ENCODE measurements around the gene DOK3.

DOK3 gene

GRCh38 chr5:177504086-177505056, 5.3 kb downstream of the DOK3 start:
- H3K4me1 ChIP-seq (ENCODE audit: control insufficient read depth, insufficient read depth, low read length), result peaks cover 6% of the 10 kb centered on the region; the same call in 1 of the 2 replicates
- H3K4me3 ChIP-seq (ENCODE audit: low read length), result no peak overlapping the region
- peaks cover 9% of the 10 kb centered on the region; the same call in 1 of the 2 replicates for H3K36me3 ChIP-seq (ENCODE audit: control insufficient read depth, insufficient read depth, low read length)
- no CpG with 5 or more reads among the region's 47 CpGs for WGBS (ENCODE audit: insufficient coverage, insufficient read length)
- no peaks in the 10 kb centered on the region for H3K27me3 ChIP-seq (ENCODE audit: control insufficient read depth, insufficient read depth, low read length)
- H3K9me3 ChIP-seq (ENCODE audit: control insufficient read depth, insufficient read depth, low read length), result no peaks in the 10 kb centered on the region
- DNase-seq (ENCODE audit: low read depth, low spot score), result no peak
- no peak overlapping the region for H3K27ac ChIP-seq (ENCODE audit: low read length)

- Histone ChIP-seq H3K27ac (ENCODE audit: low read length) (no peak overlapping the region), H3K9me3 (ENCODE audit: control insufficient read depth, insufficient read depth, low read length) (no peaks in the 10 kb centered on the region), H3K27me3 (ENCODE audit: control insufficient read depth, insufficient read depth, low read length) (no peaks in the 10 kb centered on the region; the same call in 1 of the 2 replicates), H3K4me1 (ENCODE audit: control insufficient read depth, insufficient read depth, low read length) (peaks cover 4% of the 10 kb centered on the region; the same call in 1 of the 2 replicates), H3K36me3 (ENCODE audit: control insufficient read depth, insufficient read depth, low read length) (peaks cover 9% of the 10 kb centered on the region; the same call in 1 of the 2 replicates), H3K4me3 (ENCODE audit: low read length) (no peak overlapping the region)
- DNase-seq (ENCODE audit: low read depth, low spot score), result no peak
- no CpG with 5 or more reads among the region's 24 CpGs for WGBS (ENCODE audit: insufficient coverage, insufficient read length)
These were observed 6.1 kb downstream of the DOK3 start for GRCh38 chr5:177503351-177504085.

GRCh38 chr5:177502886-177503285, 6.7 kb downstream of the DOK3 start:
- no peak for DNase-seq (ENCODE audit: low read depth, low spot score)
- peaks cover 4% of the 10 kb centered on the region; the same call in 1 of the 2 replicates for H3K4me1 ChIP-seq (ENCODE audit: control insufficient read depth, insufficient read depth, low read length)
- H3K27ac ChIP-seq (ENCODE audit: low read length), result no peak overlapping the region
- H3K36me3 ChIP-seq (ENCODE audit: control insufficient read depth, insufficient read depth, low read length), result peaks cover 6% of the 10 kb centered on the region; the same call in 1 of the 2 replicates
- WGBS (ENCODE audit: insufficient coverage, insufficient read length), result no CpG with 5 or more reads among the region's 16 CpGs
- no peaks in the 10 kb centered on the region for H3K9me3 ChIP-seq (ENCODE audit: control insufficient read depth, insufficient read depth, low read length)
- no peaks in the 10 kb centered on the region; the same call in 1 of the 2 replicates for H3K27me3 ChIP-seq (ENCODE audit: control insufficient read depth, insufficient read depth, low read length)
- no peak overlapping the region for H3K4me3 ChIP-seq (ENCODE audit: low read length)

- no CpG with 5 or more reads among the region's 9 CpGs for WGBS (ENCODE audit: insufficient coverage, insufficient read length)
- Histone ChIP-seq H3K9me3 (ENCODE audit: control insufficient read depth, insufficient read depth, low read length) (no peaks in the 10 kb centered on the region), H3K36me3 (ENCODE audit: control insufficient read depth, insufficient read depth, low read length) (peaks cover 6% of the 10 kb centered on the region; the same call in 1 of the 2 replicates), H3K4me1 (ENCODE audit: control insufficient read depth, insufficient read depth, low read length) (peaks cover 4% of the 10 kb centered on the region; the same call in 1 of the 2 replicates), H3K27ac (ENCODE audit: low read length) (no peak overlapping the region), H3K27me3 (ENCODE audit: control insufficient read depth, insufficient read depth, low read length) (no peaks in the 10 kb centered on the region; the same call in 1 of the 2 replicates), H3K4me3 (ENCODE audit: low read length) (no peak overlapping the region)
- no peak for DNase-seq (ENCODE audit: low read depth, low spot score)
These were observed 7.5 kb downstream of the DOK3 start for GRCh38 chr5:177501874-177502678.

- no peak for DNase-seq (ENCODE audit: low read depth, low spot score)
- no peaks in the 10 kb centered on the region for H3K9me3 ChIP-seq (ENCODE audit: control insufficient read depth, insufficient read depth, low read length)
- no peak overlapping the region for H3K4me3 ChIP-seq (ENCODE audit: low read length)
- peaks cover 4% of the 10 kb centered on the region; the same call in 1 of the 2 replicates for H3K4me1 ChIP-seq (ENCODE audit: control insufficient read depth, insufficient read depth, low read length)
- no peaks in the 10 kb centered on the region; the same call in 1 of the 2 replicates for H3K27me3 ChIP-seq (ENCODE audit: control insufficient read depth, insufficient read depth, low read length)
- peaks cover 6% of the 10 kb centered on the region; the same call in 1 of the 2 replicates for H3K36me3 ChIP-seq (ENCODE audit: control insufficient read depth, insufficient read depth, low read length)
- WGBS (ENCODE audit: insufficient coverage, insufficient read length), result no CpG with 5 or more reads among the region's 10 CpGs
- no peak overlapping the region for H3K27ac ChIP-seq (ENCODE audit: low read length)
These were observed 8.7 kb downstream of the DOK3 start for GRCh38 chr5:177500685-177501522.

GRCh38 chr5:177499842-177500241, 9.8 kb downstream of the DOK3 start:
- Histone ChIP-seq H3K9me3 (ENCODE audit: control insufficient read depth, insufficient read depth, low read length) (no peaks in the 10 kb centered on the region), H3K27ac (ENCODE audit: low read length) (no peak overlapping the region), H3K36me3 (ENCODE audit: control insufficient read depth, insufficient read depth, low read length) (peaks cover 6% of the 10 kb centered on the region; the same call in 1 of the 2 replicates), H3K4me3 (ENCODE audit: low read length) (no peak overlapping the region), H3K4me1 (ENCODE audit: control insufficient read depth, insufficient read depth, low read length) (peaks cover 10% of the 10 kb centered on the region), H3K27me3 (ENCODE audit: control insufficient read depth, insufficient read depth, low read length) (no peaks in the 10 kb centered on the region; the same call in 1 of the 2 replicates)
- WGBS (ENCODE audit: insufficient coverage, insufficient read length), result no CpG with 5 or more reads among the region's 6 CpGs
- DNase-seq (ENCODE audit: low read depth, low spot score), result no peak

GRCh38 chr5:177498013-177498787, 11.4 kb downstream of the DOK3 start:
- no peak for DNase-seq (ENCODE audit: low read depth, low spot score)
- Histone ChIP-seq H3K9me3 (ENCODE audit: control insufficient read depth, insufficient read depth, low read length) (no peaks in the 10 kb centered on the region), H3K36me3 (ENCODE audit: control insufficient read depth, insufficient read depth, low read length) (no peaks in the 10 kb centered on the region), H3K4me1 (ENCODE audit: control insufficient read depth, insufficient read depth, low read length) (peaks cover 13% of the 10 kb centered on the region), H3K27ac (ENCODE audit: low read length) (no peak overlapping the region), H3K4me3 (ENCODE audit: low read length) (peak overlapping the region; percentile 39; the same call in 1 of the 2 replicates), H3K27me3 (ENCODE audit: control insufficient read depth, insufficient read depth, low read length) (no peaks in the 10 kb centered on the region; the same call in 1 of the 2 replicates)
- WGBS (ENCODE audit: insufficient coverage, insufficient read length), result no CpG with 5 or more reads among the region's 48 CpGs

GRCh38 chr5:177497292-177498012, 12.2 kb downstream of the DOK3 start, which contains the start of gene PDLIM7:
PDLIM7 (minus strand) TSS chr5:177497604; CDS start chr5:177496512, 1,092 bp downstream.
- Histone ChIP-seq H3K36me3 (ENCODE audit: control insufficient read depth, insufficient read depth, low read length) (no peaks in the 10 kb centered on the region), H3K4me1 (ENCODE audit: control insufficient read depth, insufficient read depth, low read length) (peaks cover 13% of the 10 kb centered on the region), H3K9me3 (ENCODE audit: control insufficient read depth, insufficient read depth, low read length) (no peaks in the 10 kb centered on the region), H3K4me3 (ENCODE audit: low read length) (peak within 1 kb of the TSS; percentile 53; the same call in 1 of the 2 replicates), H3K27ac (ENCODE audit: low read length) (no peak within 1 kb of the TSS), H3K27me3 (ENCODE audit: control insufficient read depth, insufficient read depth, low read length) (no peaks in the 10 kb centered on the region; the same call in 1 of the 2 replicates)
- WGBS (ENCODE audit: insufficient coverage, insufficient read length), result no CpG with 5 or more reads among the region's 73 CpGs
- no peak for DNase-seq (ENCODE audit: low read depth, low spot score)
